ENCODE measurements around the gene TXNRD1.

The TXNRD1 gene

DNA sequence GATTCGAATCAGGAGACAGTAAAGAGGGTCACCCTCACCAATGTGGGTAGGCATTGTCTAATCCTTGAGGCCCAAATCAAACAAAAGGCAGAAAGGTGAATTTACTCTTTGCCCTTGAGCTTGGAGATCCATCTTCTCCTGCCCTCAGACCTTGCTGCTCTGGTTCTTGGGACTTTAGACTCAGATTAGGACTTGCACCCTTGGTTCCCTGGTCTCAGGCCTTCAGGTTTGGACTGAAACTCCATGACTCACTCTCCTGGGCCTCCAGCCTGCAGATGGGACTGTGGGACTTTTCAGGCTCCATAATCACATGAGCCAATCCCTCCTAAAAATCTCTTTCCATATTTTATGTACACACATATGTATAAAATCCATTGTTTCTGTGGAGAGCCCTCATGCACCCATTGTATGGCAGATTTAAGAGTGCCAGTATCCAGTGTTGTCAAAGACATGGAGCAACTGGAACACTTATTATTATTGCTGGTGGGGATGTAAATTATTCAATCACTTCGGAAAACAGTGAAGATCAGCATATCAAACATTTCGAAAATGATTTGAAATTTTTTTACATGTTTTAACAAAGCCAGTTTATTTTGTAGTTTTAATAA, 136.6 kb downstream of the TXNRD1 start:
- no peak for FAIRE-seq

DNA sequence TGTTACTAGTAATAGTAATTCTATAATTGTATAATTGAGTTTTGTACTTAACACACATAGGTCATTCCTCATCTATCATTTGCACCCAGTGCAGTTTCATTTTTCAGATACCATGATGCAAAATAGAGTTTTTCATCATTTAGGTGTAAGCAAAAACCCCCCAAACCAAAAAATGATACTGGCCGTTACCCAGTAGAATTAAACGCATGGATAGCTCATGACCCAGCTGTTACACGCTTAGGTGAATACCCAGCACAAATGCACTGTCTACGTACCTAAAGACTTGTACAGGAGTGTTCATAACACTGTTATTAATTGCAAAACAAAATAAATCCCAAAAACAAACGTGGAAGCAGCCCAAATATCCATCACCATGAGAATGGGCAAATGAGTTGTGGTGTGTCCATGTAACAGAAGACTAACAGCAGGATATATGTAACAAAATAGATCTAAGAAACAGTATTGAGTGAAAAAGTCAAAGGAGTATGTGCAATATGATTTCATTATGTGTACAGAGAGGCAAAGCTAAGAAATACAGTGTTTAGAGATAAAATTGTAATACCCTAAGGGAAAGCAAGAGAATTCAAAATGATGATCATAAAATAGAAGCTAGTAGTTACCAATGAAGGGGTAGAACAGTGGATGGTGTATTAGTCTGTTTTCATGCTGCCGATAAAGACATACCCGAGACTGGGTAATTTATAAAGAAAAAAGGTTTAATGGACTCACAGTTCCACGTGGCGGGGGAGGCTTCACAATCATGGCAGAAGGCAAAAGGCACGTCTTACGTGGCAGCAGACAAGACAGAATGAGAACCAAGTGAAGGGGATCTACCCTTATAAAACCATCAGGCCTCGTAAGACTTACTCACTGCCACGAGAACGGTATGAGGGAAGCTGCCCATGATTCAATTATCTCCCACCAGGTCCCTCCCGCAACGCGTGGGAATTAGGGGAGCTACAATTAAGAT, 137.7 kb downstream of the TXNRD1 start:
- no peak for FAIRE-seq

DNA sequence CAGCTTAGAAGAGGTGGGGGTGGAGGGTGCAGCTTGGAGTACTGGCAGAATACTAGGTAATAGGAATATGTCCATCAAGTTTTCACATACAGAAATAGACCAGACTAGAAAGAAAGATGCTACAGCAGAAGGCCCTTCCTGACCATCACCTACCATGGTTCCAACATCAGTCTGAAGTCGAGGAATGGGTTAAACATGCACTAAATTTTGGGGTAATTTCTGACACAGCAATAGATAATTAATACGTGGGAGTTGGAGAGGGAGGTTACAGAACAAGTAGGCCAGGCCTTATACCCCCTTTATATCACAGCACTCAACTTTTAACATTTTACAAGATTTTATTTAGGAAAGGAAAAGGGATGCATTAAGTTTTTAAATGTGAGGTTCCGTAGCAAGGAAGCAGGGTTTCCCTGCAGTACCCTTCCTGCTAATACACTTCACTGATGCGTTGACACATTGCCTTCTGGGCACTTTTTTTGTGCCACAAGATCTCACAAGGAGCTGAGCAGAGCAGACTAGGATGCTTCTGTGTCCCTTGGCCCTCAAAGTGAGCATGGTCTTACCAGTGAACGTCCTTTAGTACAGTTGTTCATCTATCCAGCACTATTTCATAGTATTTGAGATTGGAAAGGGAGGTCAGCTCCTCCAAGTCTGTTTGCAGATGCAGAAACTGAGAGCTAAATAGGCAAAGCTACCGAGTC, 138.7 kb downstream of the TXNRD1 start:
- no peak for FAIRE-seq

DNA sequence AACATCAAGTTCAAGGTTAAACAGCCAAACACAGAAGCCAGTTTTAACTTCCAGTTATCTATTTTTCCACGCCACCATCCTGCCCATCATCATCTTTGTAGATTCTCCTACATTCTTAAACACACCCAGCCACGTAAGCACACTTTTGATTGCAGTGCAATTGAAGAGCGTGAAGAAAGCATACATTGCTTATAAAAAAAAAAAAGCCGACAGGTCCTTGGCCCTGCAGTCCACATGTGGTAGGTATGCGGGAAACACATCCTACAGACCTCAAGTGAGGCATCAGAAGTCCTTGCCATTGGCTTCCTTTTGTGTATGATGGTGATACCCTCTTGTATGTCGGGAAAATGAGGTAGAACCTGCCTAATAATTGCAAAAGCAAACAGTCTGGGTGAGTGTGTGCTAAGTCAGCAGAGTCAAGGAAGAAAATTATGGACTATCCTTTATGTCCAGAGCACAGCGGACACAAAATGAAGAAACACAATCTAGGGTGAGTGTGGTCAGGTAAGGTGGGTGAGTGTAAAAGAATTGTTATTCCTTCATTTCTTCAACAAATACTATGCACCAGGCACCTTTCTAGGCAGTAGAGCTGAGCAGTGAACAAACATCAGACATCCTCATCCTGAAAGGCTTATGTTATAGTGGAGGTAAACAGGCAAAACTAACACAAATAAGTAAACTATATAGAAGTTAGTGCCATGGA, 139.4 kb downstream of the TXNRD1 start:
- no peak for FAIRE-seq

DNA sequence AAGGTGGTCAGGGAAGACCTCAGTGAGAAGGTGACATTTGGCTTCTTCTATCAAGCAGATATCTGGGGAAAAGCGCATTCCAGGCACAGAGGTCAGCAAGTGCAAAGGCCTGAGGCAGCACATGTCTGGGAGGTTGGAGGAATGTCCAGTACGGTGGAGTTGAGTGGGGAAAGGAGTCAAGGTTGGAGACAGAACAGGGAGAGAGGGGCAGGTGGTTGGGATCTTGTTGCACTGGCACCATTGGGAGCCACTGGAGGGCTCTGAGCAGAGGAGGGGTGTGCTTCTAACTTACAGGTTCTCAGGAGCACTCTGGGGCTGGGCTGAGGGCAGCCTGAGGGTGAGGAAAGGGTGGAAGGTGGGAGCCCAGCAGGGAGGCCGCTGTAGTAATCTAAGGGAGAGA, 140.1 kb downstream of the TXNRD1 start:
- no peak for FAIRE-seq

DNA sequence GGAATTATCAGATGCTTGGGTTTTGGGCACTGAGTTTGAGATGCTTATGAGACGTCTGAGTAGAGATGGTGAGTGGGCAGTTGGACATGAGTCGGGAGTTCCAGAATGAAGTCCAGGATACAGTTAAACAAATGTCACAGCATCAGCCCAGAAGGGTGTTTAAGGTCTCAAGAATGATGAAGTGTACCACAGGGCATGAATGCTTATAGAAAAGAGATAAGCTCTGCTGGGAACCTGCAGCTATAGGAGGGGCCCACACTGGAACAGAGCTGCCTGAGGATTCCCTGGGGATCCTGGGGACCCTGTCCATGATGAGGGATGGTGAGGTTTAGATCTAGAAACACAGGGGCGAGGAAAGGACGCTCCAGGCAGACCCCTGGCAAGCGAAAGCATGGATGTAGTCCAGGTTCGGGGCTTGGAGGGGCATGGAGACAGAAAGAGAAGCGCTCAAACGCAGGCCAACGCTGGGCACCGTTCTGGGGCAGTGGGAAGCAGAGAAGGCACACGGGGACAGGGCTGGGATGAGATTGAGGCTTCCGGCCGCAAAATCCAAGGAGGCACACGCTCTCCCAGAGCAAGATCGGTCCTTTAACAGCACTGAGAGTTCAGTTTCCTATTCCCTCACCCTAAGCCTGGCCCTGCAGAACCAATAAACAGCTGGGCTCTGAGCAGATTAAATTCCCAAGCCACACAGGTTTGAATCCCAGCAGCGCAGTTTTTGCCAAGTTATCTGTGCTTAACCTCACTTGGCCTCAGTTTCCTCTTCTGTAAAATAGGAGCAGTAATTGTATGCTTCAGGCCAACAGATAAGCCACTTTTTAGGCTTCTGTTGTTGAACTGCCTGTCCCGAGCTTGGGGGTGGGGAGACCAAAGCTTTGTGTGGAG, 140.9 kb downstream of the TXNRD1 start:
- no peak for FAIRE-seq

DNA sequence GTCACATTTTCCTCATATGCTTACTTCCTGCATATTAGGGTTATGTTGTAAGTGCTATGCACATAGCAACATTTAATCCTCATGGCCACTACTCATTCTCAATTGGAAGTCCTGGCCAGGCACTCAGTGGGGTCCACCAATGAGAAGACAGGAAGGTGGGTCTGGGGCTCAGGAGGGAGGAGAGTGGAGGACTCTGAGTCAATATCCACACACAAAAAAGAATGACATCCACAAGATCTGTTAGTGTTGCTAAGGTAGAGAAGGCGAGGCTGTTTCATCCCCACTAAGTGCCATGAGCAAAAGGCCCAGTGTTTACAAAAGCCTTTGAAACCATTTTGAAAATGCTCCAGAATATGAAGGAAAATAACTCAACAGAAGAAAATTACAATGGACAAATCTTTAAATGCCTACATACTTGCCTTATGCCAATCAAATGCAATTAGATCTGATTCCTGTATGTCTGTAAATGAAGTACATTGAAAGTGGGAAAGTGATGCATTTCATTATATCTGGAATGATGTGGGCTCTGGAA, 141.9 kb downstream of the TXNRD1 start:
- no peak for FAIRE-seq

DNA sequence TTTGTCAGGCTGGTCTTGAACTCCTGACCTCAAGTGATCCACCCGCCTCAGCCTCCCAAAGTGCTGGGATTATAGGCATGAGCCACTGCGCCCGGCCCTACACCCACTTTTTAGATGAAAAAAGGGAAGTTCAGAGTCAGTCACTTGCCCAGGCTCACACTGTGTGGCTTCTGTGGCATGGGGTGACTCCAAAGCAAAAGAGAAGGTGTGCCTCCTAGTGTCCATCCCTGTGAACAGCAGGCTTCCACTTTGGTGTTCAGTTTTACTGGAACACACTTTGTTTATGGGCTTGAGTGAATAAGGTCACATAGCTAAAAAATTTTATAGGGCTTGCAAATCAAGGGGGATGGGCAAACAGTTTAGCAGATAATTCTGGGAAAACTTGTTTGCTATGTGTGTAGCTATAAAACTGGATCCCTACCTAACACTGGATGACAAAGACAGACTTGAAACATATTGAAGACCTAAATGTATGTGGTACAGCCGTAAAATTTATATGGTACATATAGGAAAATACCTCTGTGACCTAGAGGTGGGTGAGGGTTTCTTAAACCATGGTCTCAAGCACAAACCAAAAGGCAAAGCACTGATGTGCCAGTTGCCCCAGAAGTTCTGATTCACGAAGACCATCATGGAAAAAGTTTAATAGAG, 142.9 kb downstream of the TXNRD1 start:
- no peak for FAIRE-seq

DNA sequence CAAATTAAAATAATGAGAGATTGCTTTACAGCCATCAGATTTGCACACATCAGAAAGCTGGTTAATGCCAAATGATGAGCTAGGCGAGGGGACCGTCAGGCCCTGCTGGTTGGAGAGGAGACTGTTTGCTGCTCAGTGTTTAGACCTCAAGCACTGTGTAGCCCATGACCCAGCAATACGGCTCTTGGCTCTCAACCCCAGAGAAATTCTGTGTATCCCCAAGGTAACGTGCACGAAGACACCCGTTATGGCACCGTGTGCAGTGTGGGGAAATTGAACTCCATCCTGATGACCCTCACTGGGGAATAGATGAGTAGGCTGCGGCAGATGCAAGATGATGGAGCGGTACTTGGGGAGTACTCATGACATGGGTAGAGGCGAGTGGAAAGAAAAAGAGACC, 143.6 kb downstream of the TXNRD1 start:
- FAIRE-seq, result no peak

DNA sequence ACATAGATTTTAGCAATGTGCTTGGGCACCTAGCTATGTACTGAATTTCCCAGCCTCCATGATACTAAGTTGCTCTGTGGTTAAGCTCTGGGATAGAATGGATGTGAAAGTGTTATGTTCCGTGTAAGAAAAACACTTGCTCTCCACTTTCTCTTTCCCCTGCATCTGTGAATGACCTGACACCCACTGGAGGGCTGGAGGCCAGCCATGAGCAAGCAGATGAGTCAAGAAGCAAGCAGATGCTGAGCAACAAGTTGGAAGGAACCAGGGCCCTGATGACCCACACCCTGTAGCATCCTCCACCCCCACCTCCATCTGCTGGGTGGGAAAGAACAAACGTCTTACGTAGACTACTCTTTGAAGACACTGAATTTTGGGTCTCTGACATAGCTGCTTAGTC, 144.6 kb downstream of the TXNRD1 start:
- FAIRE-seq, result no peak

DNA sequence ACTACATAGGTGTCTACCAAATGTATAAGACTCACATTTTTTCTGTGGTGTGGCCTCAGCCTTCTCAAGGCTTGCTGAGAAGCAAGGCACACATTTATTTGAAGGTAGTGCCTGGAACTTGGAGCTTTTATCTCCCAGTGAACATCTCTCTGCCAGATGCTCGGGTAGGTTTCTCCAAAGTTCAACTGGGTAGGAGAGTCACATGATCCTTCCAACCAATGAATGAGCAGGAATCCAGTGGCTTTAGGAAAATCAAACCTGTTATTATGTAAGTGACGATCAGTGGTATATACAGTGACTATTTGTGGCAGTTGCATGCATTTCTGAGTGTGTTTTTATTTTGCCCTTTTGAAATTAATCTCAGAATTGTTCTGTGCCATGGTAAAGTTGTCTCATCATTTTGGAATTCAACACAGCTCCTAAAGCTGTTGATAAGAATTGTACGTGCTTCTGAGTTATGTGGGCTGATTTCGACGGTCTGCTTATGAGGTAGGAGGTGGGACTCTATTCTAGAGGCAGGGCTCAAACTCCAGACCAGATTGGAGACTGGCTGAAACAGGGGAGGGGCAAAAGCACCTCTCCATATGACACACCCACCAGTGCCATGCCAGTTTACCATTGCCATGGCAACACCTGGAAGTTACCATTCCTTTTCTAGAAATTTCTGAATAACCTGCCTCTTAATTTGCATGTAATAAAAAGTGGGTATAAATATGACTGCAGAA, 145.6 kb downstream of the TXNRD1 start:
- FAIRE-seq, result no peak

DNA sequence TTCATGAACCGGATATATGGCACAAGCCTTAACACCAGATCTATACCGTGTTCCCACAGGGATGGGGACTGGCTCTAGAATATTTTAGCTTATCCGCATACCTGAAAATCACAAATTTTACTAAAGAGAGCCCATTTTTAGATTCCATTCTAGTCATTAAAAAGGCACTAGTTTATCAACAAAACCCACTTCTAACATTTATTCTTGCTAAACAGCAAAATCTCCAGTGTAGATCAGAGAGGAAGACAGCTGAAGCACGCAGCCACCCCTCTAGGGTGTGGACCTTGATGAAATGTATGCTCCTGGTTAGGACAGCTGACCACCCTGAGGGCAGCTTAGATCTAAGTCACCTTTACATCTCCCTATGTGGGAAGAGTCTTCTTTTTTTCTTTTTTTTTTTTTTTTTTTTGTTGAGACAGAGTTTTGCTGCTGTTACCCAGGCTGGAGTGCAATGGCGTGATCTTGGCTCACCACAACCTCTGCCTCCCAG, 150.4 kb downstream of the TXNRD1 start:
- FAIRE-seq, result no peak

DNA sequence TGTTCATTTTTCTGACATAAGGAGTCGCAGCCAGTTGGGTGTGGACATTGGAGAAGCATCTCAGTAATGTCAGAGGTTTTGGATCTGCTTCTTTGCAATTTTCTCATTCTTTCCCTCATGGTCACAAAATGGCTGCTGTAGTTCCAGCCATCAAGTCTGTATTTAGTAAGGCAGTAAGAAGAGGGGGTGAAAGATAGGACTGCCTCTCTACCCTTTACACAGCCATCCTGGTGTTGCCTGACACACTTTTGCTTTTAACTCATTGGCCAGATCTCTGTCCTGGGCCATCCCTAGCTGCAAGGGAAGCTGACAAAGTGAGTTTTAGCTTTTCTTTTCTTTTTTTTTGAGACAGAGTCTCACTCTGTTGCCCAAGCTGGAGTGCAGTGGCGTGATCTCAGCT, 154.1 kb downstream of the TXNRD1 start:
- no peak for FAIRE-seq

DNA sequence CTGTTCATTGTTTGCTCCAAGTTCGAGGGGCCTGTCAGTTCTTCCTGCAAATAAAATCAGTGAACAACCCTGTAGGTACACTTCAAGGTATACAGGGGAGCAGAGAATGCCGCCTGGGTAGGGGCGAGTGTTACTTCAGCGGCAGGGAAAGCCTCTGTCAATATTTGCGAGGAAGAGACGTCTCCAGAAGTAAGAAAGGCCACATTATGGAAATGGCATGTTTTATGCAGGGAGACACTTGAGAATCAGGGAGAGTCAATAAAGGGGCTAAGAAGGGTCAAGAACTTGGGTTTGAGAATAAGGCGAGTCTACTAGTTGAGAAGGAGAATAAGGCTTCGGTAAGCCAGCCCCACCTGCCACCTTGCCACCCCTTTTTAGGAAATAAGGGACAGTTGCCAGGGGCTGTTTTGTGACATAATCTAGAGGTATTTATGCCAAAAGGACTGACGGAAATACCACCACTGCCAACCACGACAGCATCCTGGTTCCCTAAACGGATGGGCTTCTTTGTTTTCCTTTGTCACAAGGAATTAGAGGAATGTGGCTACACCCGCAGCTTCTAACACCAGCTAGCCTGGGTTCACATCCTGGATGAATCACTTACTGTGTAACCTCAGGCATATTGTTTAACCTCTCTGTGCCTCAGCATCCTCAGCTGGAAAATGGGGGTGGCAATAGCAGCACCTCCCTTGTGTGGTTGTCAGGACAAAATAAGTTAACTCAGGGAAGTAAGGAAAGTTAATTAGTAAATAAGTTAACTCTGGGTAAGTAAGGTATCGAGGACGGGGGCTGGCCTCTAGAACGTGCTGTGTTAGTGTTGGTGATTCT, 155.7 kb downstream of the TXNRD1 start:
- FAIRE-seq, result no peak

DNA sequence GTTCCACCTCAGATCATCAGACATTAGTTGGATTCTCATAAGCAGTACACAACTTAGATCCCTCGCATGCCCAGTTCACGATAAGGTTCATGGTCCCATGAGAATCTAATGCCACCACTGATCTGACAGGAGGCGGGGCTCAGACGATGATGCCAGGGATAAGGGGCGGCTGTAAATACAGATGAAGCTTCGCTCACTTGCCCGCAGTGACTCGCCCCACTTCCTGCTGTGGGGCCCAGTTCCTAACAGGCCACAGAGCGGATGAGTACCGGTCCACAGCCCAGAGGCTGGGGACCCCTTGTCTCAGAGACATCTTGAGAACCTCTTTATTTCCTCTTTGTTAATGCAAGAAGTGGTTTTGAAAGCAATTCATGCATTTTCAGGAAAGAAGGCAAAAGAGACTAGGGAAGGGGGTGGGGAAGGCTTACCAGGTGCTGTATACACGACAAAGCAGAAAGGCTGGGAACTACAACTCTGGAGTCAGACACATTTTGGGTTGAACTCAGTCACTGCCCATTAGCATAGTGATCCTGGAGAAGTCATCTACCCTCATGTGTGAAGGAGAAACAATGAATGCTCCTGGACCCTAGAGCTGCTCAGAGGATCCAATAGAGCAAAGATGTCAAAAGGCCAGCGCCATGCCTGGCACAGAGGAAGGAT, 156.6 kb downstream of the TXNRD1 start:
- no peak for FAIRE-seq

DNA sequence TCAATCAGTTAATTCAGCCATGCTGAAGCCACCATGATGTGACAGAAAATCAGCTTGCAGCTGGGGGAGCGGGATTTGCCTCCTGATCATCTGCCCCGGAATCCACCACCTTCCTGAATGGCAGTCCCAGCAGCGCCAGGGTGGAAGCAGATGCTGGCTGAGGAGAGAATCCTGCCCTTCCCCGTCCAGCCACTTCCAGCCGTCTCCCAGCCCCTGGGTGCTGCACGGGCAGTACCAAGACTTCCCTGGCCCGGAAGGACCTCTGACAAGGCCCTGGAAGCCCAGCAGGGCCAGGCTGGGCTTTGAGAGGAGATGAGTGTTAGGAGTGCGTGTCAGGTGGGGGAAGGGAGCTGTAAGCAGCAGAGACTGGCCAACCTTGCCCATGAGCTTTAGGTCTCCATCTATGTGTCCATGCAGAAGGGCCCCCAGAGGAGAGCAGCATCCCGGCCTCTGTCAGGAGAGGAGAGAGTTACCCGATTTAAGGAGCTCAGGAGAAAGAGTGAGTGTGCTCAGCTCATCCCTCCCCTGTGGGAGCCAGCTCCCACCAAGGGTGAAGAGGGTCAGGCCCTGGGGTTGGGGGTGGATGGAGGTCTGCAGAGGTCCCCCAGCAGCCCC, 157.2 kb downstream of the TXNRD1 start:
- FAIRE-seq, result no peak

DNA sequence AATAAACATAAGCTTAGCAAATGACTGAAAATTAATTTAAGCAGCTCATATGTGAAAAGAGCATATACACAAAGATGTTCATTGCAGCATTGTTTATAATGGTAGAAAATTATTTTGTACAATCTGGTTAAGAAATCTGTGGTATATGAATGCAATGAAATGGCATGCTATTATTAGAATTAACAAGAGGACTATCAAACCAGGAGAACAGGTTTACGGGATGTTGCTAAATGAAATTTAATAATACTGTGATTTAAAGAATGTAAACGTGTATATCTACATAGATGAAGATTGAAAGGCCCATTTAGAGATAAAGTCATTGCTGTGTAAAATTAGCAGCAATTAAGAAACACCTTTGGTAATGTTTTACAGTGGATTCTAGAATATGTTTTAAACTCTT, 158.5 kb downstream of the TXNRD1 start:
- no peak for FAIRE-seq

DNA sequence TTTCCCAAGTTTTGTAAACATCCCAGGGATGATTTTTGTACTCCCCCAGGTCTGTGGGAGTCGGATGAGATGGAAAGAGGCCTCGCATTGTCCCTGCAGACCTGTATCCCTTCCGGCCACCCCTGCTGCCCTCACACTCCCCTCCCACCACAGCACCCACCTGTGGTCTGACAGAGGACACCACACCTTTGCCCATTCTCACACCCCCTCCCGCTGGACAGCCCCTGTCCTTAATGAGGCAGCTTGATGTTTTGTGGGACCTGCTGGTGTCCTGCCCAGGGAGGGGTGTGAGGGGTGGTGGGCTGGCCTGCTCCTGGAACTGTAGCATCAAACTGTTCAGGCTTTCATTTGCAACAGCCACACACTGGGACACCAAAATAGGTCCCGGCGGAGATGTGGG, 159.2 kb downstream of the TXNRD1 start:
- no peak for FAIRE-seq
